ENCODE results near the gene CTSW.

CTSW gene

DNA sequence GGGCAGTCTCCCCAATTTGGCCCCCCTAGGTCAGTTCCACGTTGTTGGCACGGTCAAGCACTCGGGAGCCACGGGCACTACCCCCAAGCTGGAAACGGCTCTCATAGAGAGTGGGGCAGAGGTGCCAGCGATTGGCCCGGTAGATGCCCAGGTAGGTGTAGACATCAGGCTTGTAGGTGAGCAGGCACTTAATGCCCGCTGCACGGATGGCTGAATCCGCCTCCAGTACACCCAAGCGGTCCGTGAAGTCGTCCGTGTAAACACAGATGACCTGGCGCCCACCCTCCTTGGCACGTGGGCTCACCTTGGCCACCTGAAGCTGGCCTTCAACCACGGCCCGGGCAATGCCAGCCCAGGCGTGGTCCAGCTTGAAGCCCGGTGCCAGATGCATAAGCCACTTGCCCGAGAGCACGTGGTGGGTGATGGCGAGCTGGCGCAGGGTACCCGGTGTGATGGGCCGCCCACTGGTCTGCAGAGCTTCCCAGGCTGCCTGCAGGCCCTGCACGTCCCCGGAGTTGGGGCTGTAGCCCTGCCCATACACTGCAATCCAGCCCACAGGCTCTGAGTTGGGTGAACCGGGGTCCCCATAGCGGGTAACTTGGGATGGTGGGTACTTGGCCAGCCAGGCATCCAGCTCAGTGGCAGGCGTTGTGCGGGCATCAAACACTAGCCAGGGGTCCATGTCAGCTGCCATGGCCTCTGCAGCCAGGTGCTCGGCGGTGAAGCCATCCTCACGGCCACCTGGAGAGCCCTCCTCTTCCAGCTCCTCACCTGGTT is 38.0 kb downstream of the CTSW start:
- H3K27me3 Mint-ChIP-seq = no peaks in the 10 kb centered on the region
- no peak for ATAC-seq
- H3K9me3 Mint-ChIP-seq = no peaks in the 10 kb centered on the region
- peak overlapping the region; percentile 88 for H3K27ac Mint-ChIP-seq
- peaks cover 12% of the 10 kb centered on the region for H3K36me3 Mint-ChIP-seq
- H3K4me3 Mint-ChIP-seq = peak overlapping the region; percentile 97
- H3K4me1 Mint-ChIP-seq = peaks cover 56% of the 10 kb centered on the region

GRCh38 chr11:65918211-65919140 is 38.8 kb downstream of the CTSW start, which contains the start of gene C11orf68:
C11orf68 (minus strand) TSS chr11:65919062; CDS start chr11:65919031, 31 bp downstream.
- Mint-ChIP-seq H3K27ac (peak within 1 kb of the TSS; percentile 88), H3K4me1 (peaks cover 51% of the 10 kb centered on the region), H3K27me3 (no peaks in the 10 kb centered on the region), H3K36me3 (peaks cover 21% of the 10 kb centered on the region), H3K9me3 (no peaks in the 10 kb centered on the region), H3K4me3 (peak within 1 kb of the TSS; percentile 97)
- ATAC-seq = peak; percentile 88

- H3K36me3 Mint-ChIP-seq = peaks cover 26% of the 10 kb centered on the region
Observed at GRCh38 chr11:65919141-65919572, 39.5 kb downstream of the CTSW start, which contains the start of gene DRAP1. DRAP1 (plus strand) TSS chr11:65919426; CDS start chr11:65919502, 76 bp downstream.

DNA sequence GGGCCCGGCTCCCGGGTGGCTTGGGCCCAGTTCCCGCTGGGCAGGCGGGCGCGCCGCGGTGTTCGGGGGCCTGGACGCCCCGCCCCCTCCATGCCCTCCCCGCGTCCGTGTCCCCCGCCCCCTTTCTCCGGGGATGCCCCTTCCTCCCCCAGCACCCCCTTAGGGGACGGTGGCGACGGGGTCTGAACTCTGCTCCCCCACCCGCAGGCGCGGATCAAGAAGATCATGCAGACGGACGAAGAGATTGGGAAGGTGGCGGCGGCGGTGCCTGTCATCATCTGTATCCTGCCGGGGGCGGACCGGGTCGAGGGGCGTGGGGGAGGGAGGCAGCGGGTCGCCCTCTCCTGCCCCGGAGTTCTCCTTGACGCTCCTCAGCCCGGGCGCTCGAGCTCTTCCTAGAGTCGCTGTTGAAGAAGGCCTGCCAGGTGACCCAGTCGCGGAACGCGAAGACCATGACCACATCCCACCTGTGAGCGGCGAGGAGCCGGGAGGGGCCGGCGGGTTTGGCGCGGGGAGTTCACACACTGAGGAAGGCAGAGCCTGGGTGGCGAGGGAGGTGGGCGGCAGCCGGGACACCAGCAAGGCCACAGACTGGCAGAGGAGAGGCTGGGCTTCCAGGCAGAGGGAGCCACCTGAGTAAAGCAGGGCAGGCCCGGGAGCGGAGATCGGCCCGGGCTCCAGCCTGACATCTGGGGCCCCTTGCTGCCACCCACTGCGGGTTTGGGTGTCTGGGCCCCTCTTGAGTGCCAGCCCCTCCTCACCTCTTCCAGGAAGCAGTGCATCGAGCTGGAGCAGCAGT is 40.1 kb downstream of the CTSW start:
- Mint-ChIP-seq H3K4me3 (peak overlapping the region; percentile 97), H3K9me3 (no peaks in the 10 kb centered on the region), H3K36me3 (peaks cover 29% of the 10 kb centered on the region), H3K4me1 (peaks cover 45% of the 10 kb centered on the region), H3K27me3 (no peaks in the 10 kb centered on the region), H3K27ac (peak overlapping the region; percentile 88)
- ATAC-seq = peak; percentile 73

More at GRCh38 chr11:65919141-65919572, 39.5 kb downstream of the CTSW start, which contains the start of gene DRAP1:
- Mint-ChIP-seq H3K27ac (peak within 1 kb of the TSS; percentile 88), H3K4me3 (peak within 1 kb of the TSS; percentile 97), H3K27me3 (no peaks in the 10 kb centered on the region), H3K4me1 (peaks cover 51% of the 10 kb centered on the region), H3K9me3 (no peaks in the 10 kb centered on the region)
- peak; percentile 96 for ATAC-seq

DNA sequence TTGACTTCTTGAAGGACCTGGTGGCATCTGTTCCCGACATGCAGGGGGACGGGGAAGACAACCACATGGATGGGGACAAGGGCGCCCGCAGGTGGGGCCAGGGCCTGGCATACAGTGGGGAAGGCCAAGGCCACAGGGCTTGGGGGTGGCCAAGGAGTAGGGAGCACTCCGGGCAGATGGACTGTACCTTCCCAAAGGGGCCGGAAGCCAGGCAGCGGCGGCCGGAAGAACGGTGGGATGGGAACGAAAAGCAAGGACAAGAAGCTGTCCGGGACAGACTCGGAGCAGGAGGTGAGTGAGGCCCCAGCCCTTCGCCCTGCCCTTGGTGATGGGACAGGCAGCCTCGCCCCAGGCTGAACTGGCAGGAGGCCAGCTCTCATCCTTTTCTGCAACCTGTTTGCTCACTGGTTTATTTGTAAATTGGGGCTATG is 40.8 kb downstream of the CTSW start:
- Mint-ChIP-seq H3K27ac (peak overlapping the region; percentile 88), H3K4me1 (peaks cover 39% of the 10 kb centered on the region), H3K27me3 (no peaks in the 10 kb centered on the region)

DNA sequence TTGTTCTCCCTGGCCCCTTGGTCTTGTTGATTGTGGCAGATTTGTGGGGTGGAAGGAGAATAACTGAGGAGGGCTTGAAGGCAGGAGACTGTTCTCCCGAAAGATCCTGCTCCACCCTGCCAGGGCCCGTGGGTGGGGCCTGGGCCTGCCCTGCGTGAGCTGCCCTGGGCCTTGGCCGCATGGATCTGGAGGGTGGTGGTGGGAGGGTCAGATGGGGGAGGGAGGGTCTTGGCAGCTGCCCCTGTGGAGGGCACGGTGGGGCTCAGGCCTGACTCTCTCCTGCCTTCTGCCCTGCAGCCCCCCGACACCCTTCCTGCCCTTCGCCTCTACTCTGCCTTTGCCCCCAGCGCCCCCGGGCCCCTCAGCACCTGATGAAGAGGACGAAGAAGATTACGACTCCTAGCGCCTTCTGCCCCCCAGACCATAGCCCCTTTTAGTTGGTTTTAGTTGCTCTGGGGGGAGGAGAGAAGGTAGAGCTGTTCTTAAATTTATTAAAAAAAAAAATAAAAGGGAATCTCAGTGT is 41.5 kb downstream of the CTSW start:
- H3K4me1 Mint-ChIP-seq = peaks cover 32% of the 10 kb centered on the region
- H3K27ac Mint-ChIP-seq = no peak overlapping the region

More for the DNA sequence above, 40.8 kb downstream of the CTSW start:
- peak overlapping the region; percentile 97 for H3K4me3 Mint-ChIP-seq
- ATAC-seq = no peak
- peaks cover 29% of the 10 kb centered on the region for H3K36me3 Mint-ChIP-seq
- no peaks in the 10 kb centered on the region for H3K9me3 Mint-ChIP-seq

DNA sequence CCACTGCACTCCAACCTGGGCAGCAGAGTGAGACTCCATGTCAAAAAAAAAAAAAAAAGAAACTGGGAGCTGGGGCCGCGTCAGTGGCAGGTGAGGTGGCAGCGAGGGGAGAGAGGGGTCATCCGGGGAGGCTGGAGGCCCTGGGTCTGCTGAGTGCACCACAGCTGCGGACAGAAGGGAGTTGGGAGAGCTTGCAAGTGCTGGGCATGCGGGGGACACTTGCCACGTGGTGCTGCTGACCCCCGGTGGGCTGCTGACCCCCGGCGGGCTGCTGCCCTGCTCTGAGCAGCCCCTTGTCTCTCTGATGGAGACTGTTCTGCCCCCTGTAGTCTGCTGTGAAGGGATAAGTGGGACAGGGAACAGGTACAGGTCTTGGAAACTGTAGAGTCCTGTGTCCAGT is 42.2 kb downstream of the CTSW start:
- Mint-ChIP-seq H3K4me1 (peaks cover 25% of the 10 kb centered on the region), H3K4me3 (no peak overlapping the region), H3K9me3 (no peaks in the 10 kb centered on the region), H3K27me3 (no peaks in the 10 kb centered on the region), H3K36me3 (peaks cover 29% of the 10 kb centered on the region), H3K27ac (no peak overlapping the region)
- no peak for ATAC-seq

More for the DNA sequence above, 41.5 kb downstream of the CTSW start:
- peaks cover 29% of the 10 kb centered on the region for H3K36me3 Mint-ChIP-seq
- H3K9me3 Mint-ChIP-seq = no peaks in the 10 kb centered on the region
- no peak for ATAC-seq
- no peaks in the 10 kb centered on the region for H3K27me3 Mint-ChIP-seq
- peak overlapping the region; percentile 97 for H3K4me3 Mint-ChIP-seq

- H3K27me3 Mint-ChIP-seq = no peaks in the 10 kb centered on the region
- no peaks in the 10 kb centered on the region for H3K9me3 Mint-ChIP-seq
- peaks cover 26% of the 10 kb centered on the region for H3K4me1 Mint-ChIP-seq
- H3K4me3 Mint-ChIP-seq = no peak overlapping the region
- H3K27ac Mint-ChIP-seq = no peak overlapping the region
- ATAC-seq = no peak
- H3K36me3 Mint-ChIP-seq = peaks cover 29% of the 10 kb centered on the region
Observed at GRCh38 chr11:65922565-65922964, 42.9 kb downstream of the CTSW start.

- Mint-ChIP-seq H3K27me3 (no peaks in the 10 kb centered on the region), H3K4me1 (peaks cover 34% of the 10 kb centered on the region), H3K4me3 (no peak overlapping the region), H3K9me3 (no peaks in the 10 kb centered on the region), H3K36me3 (peaks cover 29% of the 10 kb centered on the region), H3K27ac (no peak overlapping the region)
- ATAC-seq = no peak
Observed at GRCh38 chr11:65925397-65925796, 45.8 kb downstream of the CTSW start.

GRCh38 chr11:65927904-65928397 is 48.3 kb downstream of the CTSW start:
- Mint-ChIP-seq H3K4me3 (peak overlapping the region; percentile 76), H3K27me3 (no peaks in the 10 kb centered on the region), H3K27ac (peak overlapping the region; percentile 96), H3K9me3 (no peaks in the 10 kb centered on the region), H3K4me1 (peaks cover 25% of the 10 kb centered on the region), H3K36me3 (peaks cover 13% of the 10 kb centered on the region)
- ATAC-seq = peak; percentile 92

DNA sequence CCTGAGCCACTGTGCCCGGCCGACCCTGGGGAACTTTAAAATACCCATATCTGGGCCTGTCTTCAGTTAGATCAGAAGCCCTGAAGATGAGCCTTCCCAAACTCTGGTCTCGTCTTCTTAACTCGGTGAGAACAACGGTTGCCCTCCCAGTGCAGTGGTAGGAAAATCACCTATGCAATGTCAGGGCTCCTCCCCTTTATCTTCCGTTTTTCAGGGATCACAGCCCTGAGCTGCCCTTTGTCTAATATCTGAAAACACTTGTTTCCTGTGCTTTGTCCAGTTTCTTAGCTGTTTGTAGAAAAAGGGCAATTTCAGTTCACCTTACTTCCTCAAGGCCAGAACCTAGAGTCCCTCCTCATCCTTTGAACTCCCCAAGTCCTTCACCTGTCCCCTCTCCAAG is 49.0 kb downstream of the CTSW start:
- peaks cover 25% of the 10 kb centered on the region for H3K4me1 Mint-ChIP-seq
- no peak for ATAC-seq
- no peaks in the 10 kb centered on the region for H3K9me3 Mint-ChIP-seq
- peak overlapping the region; percentile 96 for H3K27ac Mint-ChIP-seq
- H3K4me3 Mint-ChIP-seq = peak overlapping the region; percentile 76
- no peaks in the 10 kb centered on the region for H3K27me3 Mint-ChIP-seq
- peaks cover 6% of the 10 kb centered on the region for H3K36me3 Mint-ChIP-seq

DNA sequence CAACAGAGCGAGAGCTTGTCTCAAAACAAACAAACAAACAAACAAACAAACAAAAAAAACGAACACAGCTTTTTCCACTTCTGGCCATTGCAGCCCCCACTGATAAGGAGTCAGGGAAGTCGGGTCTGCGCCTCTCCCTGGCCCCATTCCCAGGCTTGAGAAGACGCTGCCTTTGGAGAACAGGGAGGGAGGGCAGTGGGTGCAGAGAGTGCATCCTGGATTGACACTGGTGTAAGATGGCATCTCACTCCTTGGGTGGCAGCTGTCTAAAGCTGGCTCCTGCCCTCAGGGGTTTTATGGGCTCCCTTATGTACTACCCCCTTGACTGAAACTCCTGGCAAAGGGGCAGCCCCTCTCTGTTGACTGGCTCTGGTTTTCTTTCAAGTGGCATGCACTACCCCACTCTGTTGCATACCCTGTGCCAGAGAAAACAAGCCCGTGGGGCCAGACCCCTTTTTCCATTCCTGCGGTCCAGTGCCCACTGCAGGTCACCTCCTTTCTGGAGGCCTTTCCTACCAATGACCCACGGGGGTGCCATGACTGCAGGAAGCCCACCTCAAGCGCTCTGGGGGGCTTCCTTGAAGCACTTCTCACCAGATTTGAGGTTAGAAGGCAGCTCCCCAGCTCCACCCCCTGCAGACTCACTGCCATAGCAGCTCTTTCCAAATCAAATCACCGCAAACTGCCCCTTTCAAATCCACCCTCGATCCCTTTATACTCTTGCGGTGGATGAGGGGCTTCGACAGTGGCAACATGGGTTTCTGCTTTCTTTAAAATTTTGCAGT is 52.3 kb downstream of the CTSW start:
- Mint-ChIP-seq H3K4me1 (peaks cover 23% of the 10 kb centered on the region), H3K9me3 (no peaks in the 10 kb centered on the region), H3K27ac (no peak overlapping the region), H3K27me3 (peaks cover 3% of the 10 kb centered on the region), H3K36me3 (no peaks in the 10 kb centered on the region), H3K4me3 (no peak overlapping the region)
- no peak for ATAC-seq

DNA sequence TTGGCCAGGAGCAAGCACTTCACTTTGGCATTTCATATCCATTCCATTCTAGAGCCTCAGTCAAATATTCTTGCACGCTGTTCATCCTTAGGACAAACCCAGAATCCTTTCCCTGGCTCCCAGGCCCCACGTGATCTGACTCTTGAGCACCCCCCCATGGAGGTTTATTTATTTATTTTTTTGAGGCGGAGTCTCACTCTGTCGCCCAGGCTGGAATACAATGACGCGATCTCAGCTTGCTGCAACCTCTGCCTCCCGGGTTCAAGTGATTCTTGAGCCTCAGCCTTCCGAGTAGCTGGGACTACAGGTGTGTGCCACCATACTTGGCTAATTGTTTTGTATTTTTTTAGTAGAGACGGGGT is 52.9 kb downstream of the CTSW start:
- Mint-ChIP-seq H3K27me3 (peaks cover 9% of the 10 kb centered on the region), H3K36me3 (no peaks in the 10 kb centered on the region), H3K4me3 (no peak overlapping the region), H3K27ac (no peak overlapping the region), H3K4me1 (peaks cover 22% of the 10 kb centered on the region), H3K9me3 (no peaks in the 10 kb centered on the region)
- ATAC-seq = no peak

Measured in stimulated activated memory B cell treated with anti-CD40 and anti-IgM and Interleukin-4, amounts not matched to agents 10 μg/mL and 1 μg/mL and 100 μg/mL, for 72 hours (primary cell).